Effector memory CD4-positive, alpha-beta T cell (primary cell): Measurements from ENCODE around the gene GLP1R.

Experiments used
- DNase-seq, 3 donors: peaks; one replicate each; pipeline ENCODE4 v3.0.0-alpha.2; 2020
- H3K27ac ChIP-seq: 2 replicates; pipeline ENCODE4 v1.7.0; 2013; ENCODE audit warnings: mild to moderate bottlenecking, low read length, moderate library complexity; ENCODE audit not compliant: insufficient read depth, poor library complexity, severe bottlenecking
- H3K27me3 ChIP-seq: replicated peaks from 2 replicates; pipeline ENCODE4 v1.7.0; 2013; ENCODE audit warnings: mild to moderate bottlenecking, low read length; ENCODE audit not compliant: insufficient read depth, control insufficient read depth, poor library complexity, severe bottlenecking
- H3K36me3 ChIP-seq: 2 replicates; pipeline ENCODE4 v1.7.0; 2013; ENCODE audit warnings: mild to moderate bottlenecking, low read length, moderate library complexity; ENCODE audit not compliant: control insufficient read depth, insufficient read depth
- H3K4me1 ChIP-seq: 2 replicates; pipeline ENCODE4 v1.7.0; 2013; ENCODE audit warnings: low read length, mild to moderate bottlenecking; ENCODE audit not compliant: control insufficient read depth, insufficient read depth, poor library complexity, severe bottlenecking
- H3K4me3 ChIP-seq: 2 replicates; pipeline ENCODE4 v1.7.0; 2013; ENCODE audit warnings: low read length, low read depth, mild to moderate bottlenecking; ENCODE audit not compliant: insufficient read depth, poor library complexity, severe bottlenecking
- H3K9me3 ChIP-seq: 2 replicates; pipeline ENCODE4 v1.7.0; 2013; ENCODE audit warnings: mild to moderate bottlenecking, low read length, moderate library complexity; ENCODE audit not compliant: control insufficient read depth
- total RNA-seq, 3 donors: gene quantifications; one replicate each; lab custom pipeline; 2026; lab: John Stamatoyannopoulos, UW

Gene GLP1R
- total RNA-seq: 0 reads per million in 3 donors

DNA sequence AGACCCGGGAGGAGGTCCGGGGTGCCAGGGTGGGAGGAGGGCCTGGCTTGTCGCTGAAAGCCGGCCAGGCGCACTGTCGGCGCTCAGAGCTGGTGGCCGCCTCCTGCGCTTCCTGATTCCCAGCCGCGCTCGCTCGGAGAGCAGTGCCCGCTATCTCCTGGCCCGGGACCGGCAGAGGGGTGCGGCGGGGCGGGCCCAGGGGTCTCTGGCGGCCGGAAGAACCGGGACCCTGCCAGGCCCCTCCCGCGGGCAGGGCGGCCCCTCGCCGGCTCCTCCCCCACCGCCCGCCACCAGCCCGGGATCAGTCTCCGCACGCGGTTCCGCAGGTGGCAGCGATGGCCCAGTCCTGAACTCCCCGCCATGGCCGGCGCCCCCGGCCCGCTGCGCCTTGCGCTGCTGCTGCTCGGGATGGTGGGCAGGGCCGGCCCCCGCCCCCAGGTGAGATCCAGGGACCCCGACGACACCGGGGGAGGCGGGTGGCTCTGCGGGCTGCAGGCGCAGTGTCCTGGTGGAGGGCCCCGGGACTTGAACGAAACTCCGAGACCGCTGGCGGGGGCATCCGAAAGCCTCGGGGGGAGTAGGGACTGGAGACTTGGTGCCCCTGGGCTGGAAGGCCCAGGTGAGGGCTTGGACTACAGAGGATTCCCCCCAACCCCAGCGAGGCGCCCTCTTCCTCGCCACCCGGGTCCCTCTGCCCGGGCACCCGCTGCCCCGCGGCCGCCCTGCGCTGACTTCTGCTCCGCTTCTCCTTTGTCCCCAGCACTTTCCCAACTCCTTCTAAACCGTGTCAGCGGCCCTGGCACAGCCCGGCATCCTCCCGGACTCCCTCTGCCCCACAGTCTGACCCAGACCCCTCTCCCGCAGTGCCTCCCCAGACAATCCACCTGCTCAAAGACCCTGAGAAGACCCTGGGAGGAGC is at the start of gene GLP1R:
Gene GLP1R (plus strand): TSS at position 301 of the 919 bp plus-strand sequence. CDS start 60 bp downstream, at position 361.
- Histone ChIP-seq H3K27me3 (peaks cover 17% of the 10 kb centered on the region), H3K4me3 (no peak within 1 kb of the TSS), H3K4me1 (peaks cover 7% of the 10 kb centered on the region), H3K27ac (no peak within 1 kb of the TSS), H3K36me3 (no peaks in the 10 kb centered on the region), H3K9me3 (no peaks in the 10 kb centered on the region)
- DNase-seq: no peak

DNA sequence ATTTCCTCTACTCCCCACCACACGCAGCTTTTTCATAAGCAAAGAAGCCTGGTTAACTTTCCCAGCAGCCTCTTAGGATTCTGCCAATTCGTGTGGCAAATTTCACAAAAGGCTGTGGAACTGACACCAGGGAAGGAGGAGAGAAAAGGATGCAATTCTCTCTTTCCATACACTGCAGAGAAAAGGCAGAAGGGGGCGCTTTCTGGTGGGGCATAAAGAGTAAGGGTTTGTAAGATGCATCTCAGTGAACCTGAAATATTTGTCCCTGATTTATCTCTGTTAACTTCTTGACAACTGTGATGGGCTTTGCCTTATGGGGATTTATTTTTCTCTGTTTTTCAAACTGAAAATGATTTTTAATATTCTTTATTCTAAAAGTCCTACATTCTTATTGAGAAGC is 45.5 kb upstream of the GLP1R start:
- Histone ChIP-seq H3K27ac (no peak overlapping the region), H3K4me1 (no peaks in the 10 kb centered on the region), H3K9me3 (no peaks in the 10 kb centered on the region), H3K36me3 (no peaks in the 10 kb centered on the region), H3K27me3 (peaks cover 4% of the 10 kb centered on the region), H3K4me3 (no peak overlapping the region)
- DNase-seq: no peak

DNA sequence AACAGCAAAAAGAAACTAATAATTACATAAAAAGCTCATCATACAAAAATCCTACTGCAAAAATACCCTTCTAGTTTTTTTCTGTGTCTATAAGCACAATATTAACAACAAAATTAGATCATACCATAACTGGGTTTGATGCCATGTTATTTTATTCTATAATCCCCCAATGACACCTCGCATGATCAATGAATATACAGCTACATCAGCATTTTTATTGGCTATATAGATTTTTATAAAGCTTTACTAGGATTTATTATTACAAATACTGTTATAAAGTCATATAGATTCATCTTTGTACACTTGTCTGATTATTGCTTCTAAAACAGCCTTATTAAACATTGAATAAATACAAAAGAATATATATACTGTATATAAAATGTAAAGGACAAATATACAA is 45.1 kb upstream of the GLP1R start:
- Histone ChIP-seq H3K4me3 (no peak overlapping the region), H3K4me1 (no peaks in the 10 kb centered on the region), H3K36me3 (no peaks in the 10 kb centered on the region), H3K9me3 (no peaks in the 10 kb centered on the region), H3K27ac (no peak overlapping the region), H3K27me3 (peaks cover 4% of the 10 kb centered on the region)
- no peak for DNase-seq

GRCh38 chr6:39004801-39005200 is 43.8 kb upstream of the GLP1R start:
- Histone ChIP-seq H3K9me3 (no peaks in the 10 kb centered on the region), H3K27me3 (peaks cover 4% of the 10 kb centered on the region), H3K36me3 (no peaks in the 10 kb centered on the region), H3K4me1 (no peaks in the 10 kb centered on the region), H3K27ac (no peak overlapping the region), H3K4me3 (no peak overlapping the region)
- no peak for DNase-seq

- Histone ChIP-seq H3K27me3 (peaks cover 4% of the 10 kb centered on the region), H3K27ac (no peak overlapping the region), H3K4me1 (no peaks in the 10 kb centered on the region), H3K4me3 (no peak overlapping the region), H3K36me3 (no peaks in the 10 kb centered on the region), H3K9me3 (no peaks in the 10 kb centered on the region)
- DNase-seq: no peak
Measured at GRCh38 chr6:39005774-39006173, 42.8 kb upstream of the GLP1R start.

DNA sequence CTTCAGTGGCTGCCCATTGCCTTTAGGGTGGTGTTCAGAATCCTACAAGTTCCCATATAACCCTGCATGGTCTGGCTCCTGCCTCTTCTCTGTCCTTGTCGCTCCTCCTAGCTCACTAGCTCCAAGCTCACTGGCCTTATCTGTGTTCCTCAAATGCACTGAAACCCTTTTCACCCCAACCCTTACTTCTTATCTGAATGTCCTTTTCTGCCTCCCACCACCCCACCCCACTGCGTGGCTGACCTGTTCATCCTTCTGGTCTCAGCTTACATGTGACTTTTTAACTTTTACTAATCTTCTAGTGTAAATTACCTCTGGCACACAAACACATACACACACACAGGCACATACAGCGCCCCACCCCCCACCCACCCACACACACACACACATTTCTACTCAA is 41.0 kb upstream of the GLP1R start:
- Histone ChIP-seq H3K4me1 (no peaks in the 10 kb centered on the region), H3K27me3 (peaks cover 4% of the 10 kb centered on the region), H3K27ac (no peak overlapping the region), H3K9me3 (no peaks in the 10 kb centered on the region), H3K36me3 (no peaks in the 10 kb centered on the region), H3K4me3 (no peak overlapping the region)
- DNase-seq: no peak

DNA sequence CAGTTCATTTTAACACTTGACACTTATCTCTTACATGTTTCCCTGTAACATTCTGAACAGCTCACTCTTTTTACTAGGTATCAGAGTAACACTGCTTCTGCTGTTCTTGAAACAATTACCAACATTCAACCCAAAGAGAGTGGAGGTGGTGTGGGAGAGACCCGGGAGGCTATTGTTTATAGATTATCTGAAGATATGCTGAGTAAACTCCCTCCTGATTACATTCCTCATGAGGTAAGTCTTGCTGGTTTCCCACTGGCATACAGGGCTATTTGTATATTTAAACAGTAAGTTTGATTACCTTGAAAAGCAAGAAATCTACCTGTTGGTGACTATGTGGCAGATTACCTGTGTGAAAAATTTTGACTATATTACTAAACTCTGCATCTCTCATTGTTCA is 39.8 kb upstream of the GLP1R start:
- Histone ChIP-seq H3K36me3 (no peaks in the 10 kb centered on the region), H3K27me3 (peaks cover 4% of the 10 kb centered on the region), H3K4me1 (no peaks in the 10 kb centered on the region), H3K4me3 (no peak overlapping the region), H3K9me3 (no peaks in the 10 kb centered on the region), H3K27ac (no peak overlapping the region)
- no peak for DNase-seq

DNA sequence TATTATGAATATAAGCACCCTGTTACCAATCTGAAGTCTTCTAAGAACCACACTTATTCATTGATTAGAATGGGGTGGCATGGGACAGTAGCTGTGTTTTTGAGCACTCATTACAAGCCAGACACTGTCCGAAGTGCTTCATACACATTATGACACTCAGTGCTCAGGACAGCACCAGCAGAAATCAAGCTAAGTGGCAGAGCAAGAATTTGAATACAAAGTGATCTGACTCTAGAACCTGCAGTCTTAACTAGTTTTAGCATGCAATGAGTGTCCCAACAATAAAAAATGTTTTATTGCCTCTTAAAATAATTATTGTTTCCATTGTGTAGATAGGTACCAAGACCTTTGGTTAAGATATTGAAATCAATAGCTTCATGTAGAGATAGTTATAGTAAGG is 39.1 kb upstream of the GLP1R start:
- no peaks in the 10 kb centered on the region for H3K4me1 ChIP-seq
- H3K27ac ChIP-seq: no peak overlapping the region
- no peaks in the 10 kb centered on the region for H3K36me3 ChIP-seq
- no peak for DNase-seq
- H3K9me3 ChIP-seq: no peaks in the 10 kb centered on the region
- no peak overlapping the region for H3K4me3 ChIP-seq
- H3K27me3 ChIP-seq: peaks cover 1% of the 10 kb centered on the region

- Histone ChIP-seq H3K27me3 (no peaks in the 10 kb centered on the region), H3K36me3 (no peaks in the 10 kb centered on the region), H3K4me3 (no peak overlapping the region), H3K27ac (no peak overlapping the region), H3K9me3 (no peaks in the 10 kb centered on the region), H3K4me1 (no peaks in the 10 kb centered on the region)
- no peak for DNase-seq
Measured at GRCh38 chr6:39016839-39017546, 31.6 kb upstream of the GLP1R start.

- Histone ChIP-seq H3K4me3 (no peak overlapping the region), H3K27me3 (no peaks in the 10 kb centered on the region), H3K27ac (no peak overlapping the region), H3K36me3 (no peaks in the 10 kb centered on the region), H3K9me3 (no peaks in the 10 kb centered on the region), H3K4me1 (no peaks in the 10 kb centered on the region)
- DNase-seq: no peak
Measured at GRCh38 chr6:39017547-39017880, 31.1 kb upstream of the GLP1R start.
